Hepatocyte (in vitro differentiated cells): Measurements from ENCODE around the gene TBXT. TPM values are rescaled to one million over a fixed set of nuclear protein-coding genes. Genes with fewer than 3 reads are reported as not detected.

Experiments used
- DNase-seq: peaks from one replicate; pipeline ENCODE4 v3.0.0-alpha.2; 2016; ENCODE audit warnings: low spot score
- H2AFZ ChIP-seq: fragments of 200-600 bp; sonication (generic); 2 replicates; pipeline ENCODE4 v1.6.0; 2016; ENCODE audit warnings: antibody characterized with exemption, mild to moderate bottlenecking
- H3K27ac ChIP-seq: fragments of 200-600 bp; sonication (generic); 2 replicates; pipeline ENCODE4 v1.5.1; 2016; ENCODE audit warnings: mild to moderate bottlenecking
- H3K27me3 ChIP-seq: fragments of 200-600 bp; sonication (generic); 2 replicates; pipeline ENCODE4 v1.6.1; 2016
- H3K36me3 ChIP-seq: fragments of 200-600 bp; sonication (generic); replicated peaks from 2 replicates; pipeline ENCODE4 v1.5.1; 2016; ENCODE audit warnings: low read depth; ENCODE audit not compliant: insufficient read depth
- H3K4me1 ChIP-seq: fragments of 200-600 bp; sonication (generic); 2 replicates; pipeline ENCODE4 v1.5.1; 2016; ENCODE audit warnings: mild to moderate bottlenecking, moderate library complexity; ENCODE audit not compliant: insufficient read depth
- H3K4me2 ChIP-seq: fragments of 200-600 bp; sonication (generic); 2 replicates; pipeline ENCODE4 v1.6.0; 2016
- H3K4me3 ChIP-seq: fragments of 200-600 bp; sonication (generic); 2 replicates; pipeline ENCODE4 v1.5.1; 2016; ENCODE audit warnings: mild to moderate bottlenecking
- H3K79me2 ChIP-seq: fragments of 200-600 bp; sonication (generic); 2 replicates; pipeline ENCODE4 v1.6.0; 2017; ENCODE audit warnings: mild to moderate bottlenecking
- H3K9me2 ChIP-seq: fragments of 200-600 bp; sonication (generic); replicated peaks from 2 replicates; pipeline ENCODE4 v1.6.0; 2017; ENCODE audit warnings: mild to moderate bottlenecking; ENCODE audit not compliant: insufficient read depth
- H3K9me3 ChIP-seq: fragments of 200-600 bp; sonication (generic); 2 replicates; pipeline ENCODE4 v1.5.1; 2016; ENCODE audit warnings: low read depth, mild to moderate bottlenecking
- H4K20me1 ChIP-seq: fragments of 200-600 bp; sonication (generic); 2 replicates; pipeline ENCODE4 v1.6.0; 2016; ENCODE audit warnings: mild to moderate bottlenecking; ENCODE audit not compliant: insufficient read depth, poor library complexity, severe bottlenecking
- CTCF ChIP-seq: fragments of 200-600 bp; sonication (generic); IDR thresholded peaks from 2 replicates; pipeline ENCODE4 v1.5.1; 2016; ENCODE audit warnings: antibody characterized with exemption, mild to moderate bottlenecking; ENCODE audit not compliant: poor library complexity
- EZH2 ChIP-seq: fragments of 200-600 bp; sonication (generic); IDR thresholded peaks from 2 replicates; pipeline ENCODE4 v1.6.1; 2016; ENCODE audit warnings: antibody characterized with exemption, mild to moderate bottlenecking, borderline replicate concordance
- EZH2phosphoT487 ChIP-seq: fragments of 200-600 bp; sonication (generic); IDR thresholded peaks from one replicate; pipeline ENCODE4 v1.6.1; 2018; ENCODE audit warnings: antibody characterized with exemption, mild to moderate bottlenecking, low read depth, moderate library complexity; ENCODE audit not compliant: unreplicated experiment, severe bottlenecking
- WGBS: methylation state at CpG from one replicate; pipeline ENCODE4 v1.1.6; 2016; ENCODE audit warnings: low lambda C conversion rate; ENCODE audit errors: missing lambda C conversion rate; 5-methylcytosine and 5-hydroxymethylcytosine counted together
- polyA plus RNA-seq: library from polyadenylated mRNA; unstranded; fragments of >200 nt; fragmentation: Nextera tagmentation; extraction: Ambion mirVana; gene quantifications from 2 replicates; pipeline ENCODE4 v1.2.1, GENCODE V29; 2016
- small RNA-seq: library from RNA; depleted of rRNA; stranded (forward); fragments of <200 nt; gene quantifications from one replicate; pipeline ENCODE3, GENCODE V24; 2014
- total RNA-seq: library from RNA; depleted of rRNA; stranded (reverse); fragments of >200 nt; gene quantifications from 2 replicates; pipeline ENCODE4 v1.2.3, GENCODE V29; 2014

TBXT gene
- total and polyA plus RNA-seq, 2 experiments from 2014 or later = 0.13 TPM; not detected in 1

- Histone ChIP-seq H3K4me3 (no peak overlapping the region), H3K27me3 (peaks cover 2% of the 10 kb centered on the region), H3K4me2 (no peak overlapping the region), H2AFZ (no peak overlapping the region), H3K9me3 (no peaks in the 10 kb centered on the region), H3K4me1 (no peaks in the 10 kb centered on the region), H3K79me2 (no peaks in the 10 kb centered on the region), H3K36me3 (no peaks in the 10 kb centered on the region), H4K20me1 (no peaks in the 10 kb centered on the region), H3K27ac (no peak overlapping the region), H3K9me2 (no peaks in the 10 kb centered on the region)
- no peak for DNase-seq
- 53% methylated on average over 2 of the region's 2 CpGs for WGBS
- TF ChIP-seq EZH2phosphoT487 = no peak
- TF ChIP-seq CTCF = no peak
- no peak for TF ChIP-seq EZH2
Observed at GRCh38 chr6:166109608-166110007, 58.0 kb downstream of the TBXT start.

Small RNA genes within 50 kb of the gene (small RNA-seq; reads per million reads assigned to genes)
- gene RNU6-153P = not detected

Other genes with a start within 250 kb of the TBXT start
- gene PRR18, start 140.5 kb upstream of the TBXT start, total RNA-seq = 0.77 and 1.0 TPM in 2 replicates
- 0.77 and 1.5 TPM in 2 replicates for gene PRR18, start 140.5 kb upstream of the TBXT start, polyA plus RNA-seq
- 51.6 and 67.8 TPM in 2 replicates for gene SFT2D1, start 174.7 kb upstream of the TBXT start, total RNA-seq
- 83.0 and 88.0 TPM in 2 replicates for gene SFT2D1, start 174.7 kb upstream of the TBXT start, polyA plus RNA-seq
- 54.9 and 75.4 TPM in 2 replicates for gene MPC1, start 215.1 kb upstream of the TBXT start, total RNA-seq
- 70.2 and 70.8 TPM in 2 replicates for gene MPC1, start 215.1 kb upstream of the TBXT start, polyA plus RNA-seq